HK-2 (cell line): ENCODE data around the gene LRIT2.
A peak's percentile ranks its signal among the peaks of the same experiment; 100 is the strongest.

Experiments
- DNase-seq: peaks from one replicate; pipeline ENCODE4 v3.0.0-alpha.2; 2018; ENCODE audit not compliant: unreplicated experiment

Gene LRIT2

DNA sequence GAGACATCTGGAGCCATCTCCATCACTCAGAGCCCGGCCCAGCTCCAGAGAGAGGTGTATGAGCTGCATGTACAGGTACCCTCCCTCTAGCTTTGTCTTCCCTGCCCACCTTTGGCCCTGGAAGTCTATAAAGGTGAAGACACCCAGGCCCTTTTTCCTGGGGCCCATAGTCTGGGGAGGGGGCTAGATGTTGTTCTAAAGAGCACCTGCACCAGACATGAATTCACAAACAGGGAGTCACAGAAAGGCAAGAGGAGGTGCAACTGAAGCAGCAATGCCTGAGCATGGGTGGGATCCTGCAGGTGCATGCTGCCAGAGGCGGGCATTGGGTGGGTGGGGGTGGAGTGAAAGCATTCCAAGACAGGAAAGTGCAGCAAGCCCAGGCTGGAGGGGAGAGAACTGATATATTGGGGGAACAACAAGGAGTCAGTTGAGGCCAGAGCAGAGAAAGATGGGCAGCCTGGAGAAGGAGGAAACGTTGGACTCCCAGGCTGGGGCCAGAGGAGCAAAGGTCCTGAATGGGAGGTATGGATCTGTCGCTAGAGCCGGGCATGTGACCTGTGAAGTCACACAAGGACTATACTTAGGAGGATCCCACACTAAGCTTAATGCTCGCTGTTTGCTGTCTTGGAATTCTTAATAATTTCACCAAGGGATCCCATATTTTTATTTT lies 19.4 kb downstream of the LRIT2 start:
- no peak for DNase-seq

DNA sequence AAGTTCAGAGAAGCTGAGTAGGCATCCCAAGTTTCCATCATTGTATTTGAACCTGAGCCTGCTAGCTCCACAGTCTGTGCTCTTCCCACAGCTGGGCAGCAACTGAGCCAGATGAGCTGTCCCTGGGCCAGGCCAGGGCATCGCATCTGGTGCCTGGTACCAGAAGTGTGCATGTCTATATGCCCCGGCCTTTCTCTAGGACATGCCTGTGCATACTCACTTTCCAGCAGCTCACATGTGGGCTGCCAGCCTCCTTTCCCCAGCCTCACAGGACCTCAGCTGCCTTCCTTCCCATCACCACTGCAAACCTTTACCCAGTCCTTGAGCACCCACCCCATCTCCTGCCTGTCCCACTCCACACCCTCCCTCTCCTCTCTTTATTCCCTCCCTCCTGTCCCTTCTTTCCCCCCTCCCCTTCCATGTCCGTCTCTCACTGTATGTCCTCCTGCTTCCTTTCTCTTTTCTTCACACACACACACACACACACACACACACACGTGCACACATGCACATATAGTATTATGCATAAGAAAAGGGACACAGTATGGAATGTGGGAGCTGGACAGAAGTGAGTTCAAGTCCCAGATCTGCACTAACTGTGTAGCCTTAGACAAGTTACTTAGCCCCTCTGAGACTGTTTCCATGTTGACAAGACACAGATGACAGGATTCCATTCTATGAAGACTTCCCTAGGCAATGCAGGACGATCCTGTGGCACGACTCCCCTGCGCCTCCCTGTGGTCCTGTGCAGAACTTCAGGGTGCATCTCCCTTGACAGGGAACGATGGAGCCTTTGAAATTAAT lies 20.1 kb downstream of the LRIT2 start:
- DNase-seq, result peak; percentile 68

DNA sequence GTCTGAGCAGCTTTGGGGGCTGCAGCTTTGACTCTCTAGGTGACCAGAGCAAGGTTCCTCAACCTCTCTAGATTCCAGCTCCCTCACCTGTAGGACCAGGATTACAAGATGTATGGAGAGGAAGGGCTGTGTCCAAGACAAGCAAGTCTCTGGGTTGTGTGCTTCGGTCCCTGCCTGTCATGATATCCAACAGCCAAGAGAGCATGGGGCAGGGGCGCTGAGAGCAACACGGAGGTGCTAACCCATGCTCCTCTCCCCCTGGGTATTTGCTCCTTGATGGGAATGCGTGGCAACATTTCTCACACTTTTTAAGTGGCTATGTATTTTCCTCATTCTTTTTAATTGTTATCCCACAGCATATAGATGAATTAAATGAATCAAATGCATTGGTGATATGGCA lies 20.7 kb downstream of the LRIT2 start:
- no peak for DNase-seq

DNA sequence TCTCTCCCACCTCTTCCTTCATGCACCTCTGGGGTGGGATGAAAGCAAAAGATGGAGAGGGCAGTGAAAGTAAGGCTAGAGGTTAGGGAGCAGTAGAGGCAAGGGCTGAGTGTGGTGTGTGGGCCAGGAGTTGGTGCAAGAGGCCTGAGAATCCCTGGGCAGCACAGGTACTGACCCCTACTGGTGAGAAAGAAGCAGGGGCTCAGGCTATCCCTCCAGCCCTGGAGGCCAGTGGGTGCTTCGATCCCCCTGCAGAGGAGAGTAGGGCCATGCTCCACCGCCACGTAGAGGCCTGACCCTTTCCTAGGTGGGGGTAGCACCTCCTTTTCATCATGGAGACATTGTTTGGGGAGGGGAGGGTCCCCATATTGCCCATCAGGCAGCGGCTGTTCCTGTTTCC lies 21.2 kb downstream of the LRIT2 start:
- DNase-seq, result no peak

DNA sequence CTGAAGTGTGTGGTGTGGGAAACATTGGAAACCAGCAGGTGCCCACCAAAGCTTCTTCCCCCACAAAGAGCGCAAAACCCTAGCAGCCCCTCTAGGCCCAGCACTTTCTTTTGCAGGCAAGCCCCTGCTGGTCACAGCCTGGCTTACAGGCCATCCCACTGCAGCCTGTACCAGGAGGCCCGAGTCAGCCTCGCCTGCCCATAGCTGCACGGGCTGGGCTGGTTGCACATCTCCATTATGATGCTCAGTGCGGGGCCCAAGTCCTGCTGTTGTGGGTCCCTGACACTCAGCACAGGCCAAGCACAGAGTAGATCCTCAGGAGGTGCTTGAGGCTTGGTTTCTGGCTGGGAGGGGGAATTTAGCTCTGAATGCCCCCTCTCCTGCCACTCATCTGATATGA lies 23.0 kb downstream of the LRIT2 start:
- DNase-seq, result no peak

DNA sequence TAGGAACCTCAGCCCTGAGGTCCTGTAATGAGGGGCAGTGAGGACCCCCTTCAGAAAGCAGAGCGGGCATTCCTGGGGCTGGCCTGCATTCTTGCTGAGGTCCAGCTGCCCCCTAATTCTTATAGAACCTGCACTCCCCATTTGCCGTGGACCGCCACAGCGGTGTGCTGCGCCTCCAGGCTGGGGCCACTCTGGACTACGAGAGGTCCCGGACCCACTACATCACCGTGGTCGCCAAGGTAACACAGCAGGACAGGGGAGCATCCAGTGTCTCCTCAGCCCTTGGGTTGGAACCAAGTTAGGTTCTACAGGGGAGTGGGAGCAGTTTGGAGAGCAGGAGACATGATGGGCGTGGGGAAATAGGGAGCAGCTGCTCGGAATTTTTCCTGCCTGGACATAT lies 23.7 kb downstream of the LRIT2 start:
- DNase-seq, result no peak

DNA sequence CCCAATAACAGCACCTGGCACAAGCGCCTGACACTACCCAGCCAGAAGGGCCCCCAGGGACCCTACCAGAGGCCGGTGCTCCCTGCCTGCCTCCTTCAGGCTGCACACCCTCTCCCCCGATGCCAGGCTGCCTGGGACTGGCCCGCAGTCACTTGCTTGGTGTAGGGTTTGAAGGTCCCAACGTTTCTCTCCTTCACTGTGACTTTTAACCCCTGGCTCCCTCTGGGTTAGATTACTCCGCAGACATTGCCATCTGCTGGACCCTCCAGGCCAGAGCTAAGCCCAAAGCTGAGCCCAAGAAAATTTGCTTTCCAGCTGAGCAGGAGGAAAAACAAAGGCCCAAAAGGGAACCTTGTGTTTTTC lies 24.1 kb downstream of the LRIT2 start:
- DNase-seq, result no peak

DNA sequence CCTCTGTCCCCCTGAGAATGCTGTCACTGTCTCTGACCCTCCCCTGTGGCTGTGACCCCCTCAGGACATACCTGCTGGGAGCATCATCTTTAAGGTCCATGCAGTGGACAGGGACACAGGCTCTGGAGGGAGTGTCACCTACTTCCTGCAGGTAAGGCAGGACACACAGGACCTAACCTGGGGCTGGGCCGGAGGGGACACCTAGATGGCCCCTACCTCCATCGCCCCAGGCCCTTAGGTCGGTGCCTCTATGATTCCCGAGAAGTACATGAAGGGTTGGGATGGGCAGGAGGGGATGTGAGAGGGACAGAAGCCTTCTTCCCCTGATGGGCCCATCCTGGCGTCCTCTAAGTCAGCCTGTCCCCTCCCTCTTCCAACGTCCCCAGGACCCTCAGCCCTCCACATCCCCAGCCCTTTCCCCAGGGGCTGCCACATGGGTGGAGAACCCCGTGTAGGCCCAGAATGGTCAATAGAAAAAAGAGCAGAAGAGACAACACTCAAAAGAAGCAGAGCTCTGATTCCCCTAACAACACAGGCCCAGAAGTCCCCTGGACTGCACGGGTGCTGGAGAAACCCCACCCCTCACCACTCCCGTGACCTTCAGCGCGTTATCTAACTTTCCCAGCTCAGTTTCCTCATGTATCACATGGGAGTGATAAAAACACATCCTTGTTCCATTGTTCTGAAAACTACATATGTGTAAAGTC lies 24.7 kb downstream of the LRIT2 start:
- no peak for DNase-seq

DNA sequence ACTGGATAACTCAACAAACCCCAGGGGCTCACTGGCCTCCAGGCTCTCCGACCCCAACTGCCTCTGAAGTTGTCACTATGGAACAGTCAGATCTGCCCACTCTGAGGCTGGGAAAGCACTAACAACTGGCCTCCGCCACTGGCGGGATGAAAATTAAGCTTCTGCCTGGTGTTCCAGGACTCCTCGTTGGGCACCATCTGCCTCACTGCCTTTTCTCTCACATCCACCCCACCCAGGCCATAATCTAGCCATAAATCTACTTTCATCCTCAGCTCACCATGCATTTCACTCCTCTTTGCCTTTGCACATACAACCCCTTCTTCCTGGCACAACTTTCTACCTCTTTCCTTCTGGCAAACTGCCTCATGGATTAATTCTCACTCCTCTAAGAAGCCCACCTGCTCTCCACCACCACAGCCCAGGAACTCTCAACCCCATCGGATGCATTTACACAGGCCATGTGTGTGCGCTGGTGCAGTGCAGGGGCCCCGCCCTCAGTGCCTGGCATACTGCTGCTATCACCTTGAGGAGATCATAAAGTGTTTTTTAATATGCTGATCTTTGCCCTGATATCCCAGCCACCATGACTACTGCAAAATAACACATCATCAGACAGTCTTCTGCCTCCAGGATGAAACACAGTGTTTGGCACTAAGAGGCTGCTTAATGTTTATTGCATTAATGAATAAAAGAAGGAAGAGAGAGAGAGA lies 27.0 kb downstream of the LRIT2 start:
- DNase-seq, result no peak

DNA sequence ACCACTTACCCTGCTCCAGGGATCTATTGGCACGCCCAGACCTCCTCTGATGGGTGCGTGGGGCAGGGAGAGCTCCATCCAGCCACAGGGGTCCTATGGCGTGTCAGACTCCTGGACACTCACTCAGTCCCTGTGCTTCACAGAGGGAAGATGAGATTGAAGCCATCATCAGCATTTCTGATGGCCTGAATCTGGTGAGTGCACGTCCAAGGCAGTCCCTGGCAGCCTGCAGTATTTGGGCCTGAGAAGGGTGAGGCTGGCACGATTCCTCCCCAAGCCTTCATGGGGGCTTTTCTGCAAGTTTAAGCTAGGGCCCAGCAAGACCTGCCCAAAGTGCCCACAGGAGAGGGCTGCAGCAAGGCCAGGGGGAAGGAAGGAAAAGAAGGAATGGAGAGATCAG lies 27.7 kb downstream of the LRIT2 start:
- DNase-seq, result no peak

DNA sequence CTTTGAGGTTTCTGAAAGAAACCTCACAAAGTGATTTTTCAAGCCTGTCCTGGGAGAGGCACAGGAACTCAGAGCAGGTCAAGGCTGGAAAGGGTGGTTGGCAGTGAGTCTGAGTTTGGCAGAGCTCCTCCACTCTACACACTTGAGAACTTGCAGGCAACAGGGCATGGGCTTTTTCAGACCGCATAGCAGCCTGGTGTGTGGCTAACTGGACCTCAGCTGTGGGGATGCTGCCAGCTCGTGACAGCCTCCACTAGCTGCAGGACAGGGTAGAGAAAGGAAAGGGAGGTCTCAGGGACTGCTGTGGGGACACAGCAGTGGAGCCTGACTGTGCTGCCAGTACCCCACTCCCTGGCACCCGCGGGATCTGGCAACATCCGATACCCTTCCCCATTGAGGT lies 28.4 kb downstream of the LRIT2 start:
- no peak for DNase-seq

DNA sequence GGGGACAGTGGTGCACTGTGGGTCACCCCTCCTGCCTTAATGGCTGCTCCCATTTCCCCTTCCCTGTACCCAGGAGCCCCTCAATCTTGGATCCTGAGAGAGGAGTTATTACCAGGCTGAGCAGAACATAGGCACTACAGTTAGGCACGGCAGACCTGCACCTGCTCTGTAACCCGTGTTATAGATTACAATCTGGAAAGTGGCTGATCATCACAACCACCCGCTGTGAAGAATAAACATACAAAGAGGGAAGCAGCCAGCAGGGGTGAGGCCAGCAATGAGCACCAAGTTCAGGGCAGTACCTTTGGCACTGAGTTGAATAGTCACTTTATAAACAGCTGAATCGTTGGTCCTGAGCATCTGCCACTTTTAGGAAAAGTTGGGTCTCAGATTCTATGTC lies 29.3 kb downstream of the LRIT2 start:
- DNase-seq, result no peak

DNA sequence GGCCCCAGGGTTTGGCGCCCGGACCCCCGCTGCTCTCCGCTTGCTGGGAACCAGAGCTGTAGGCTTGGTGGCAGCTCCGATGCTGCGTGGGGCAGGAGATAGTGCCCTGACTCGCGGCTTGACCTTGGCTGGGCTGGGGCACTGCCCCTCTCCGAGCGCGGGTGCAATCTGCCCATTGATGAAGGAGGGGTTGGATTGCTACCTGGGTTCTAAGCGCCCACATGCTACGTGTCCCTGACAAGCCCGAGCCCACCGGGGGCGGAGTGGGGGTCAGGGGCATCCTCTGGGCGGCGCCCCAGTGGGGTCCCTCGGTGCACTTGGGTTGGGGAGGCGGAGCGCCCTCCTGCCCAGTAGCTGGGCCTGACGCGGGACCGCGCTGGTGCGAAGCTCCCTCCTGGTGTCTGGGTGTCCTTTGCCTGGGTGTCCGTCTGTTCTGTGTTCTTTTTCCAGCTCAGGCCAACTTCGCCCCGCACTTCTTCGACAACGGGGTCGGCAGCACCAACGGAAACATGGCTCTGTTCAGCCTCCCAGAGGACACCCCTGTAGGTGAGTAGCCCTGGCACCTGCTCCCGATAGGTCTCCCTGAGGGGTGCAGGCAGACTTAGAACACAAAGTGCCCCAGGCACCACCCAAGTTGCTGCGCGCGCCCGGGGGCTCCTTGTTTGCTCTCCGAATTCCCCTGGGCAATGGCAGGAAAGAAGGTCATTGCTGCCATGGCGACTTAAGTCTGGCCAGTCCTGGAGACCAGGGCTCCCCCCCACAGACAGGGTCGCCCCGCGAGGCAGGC lies 30.1 kb downstream of the LRIT2 start:
- no peak for DNase-seq

DNA sequence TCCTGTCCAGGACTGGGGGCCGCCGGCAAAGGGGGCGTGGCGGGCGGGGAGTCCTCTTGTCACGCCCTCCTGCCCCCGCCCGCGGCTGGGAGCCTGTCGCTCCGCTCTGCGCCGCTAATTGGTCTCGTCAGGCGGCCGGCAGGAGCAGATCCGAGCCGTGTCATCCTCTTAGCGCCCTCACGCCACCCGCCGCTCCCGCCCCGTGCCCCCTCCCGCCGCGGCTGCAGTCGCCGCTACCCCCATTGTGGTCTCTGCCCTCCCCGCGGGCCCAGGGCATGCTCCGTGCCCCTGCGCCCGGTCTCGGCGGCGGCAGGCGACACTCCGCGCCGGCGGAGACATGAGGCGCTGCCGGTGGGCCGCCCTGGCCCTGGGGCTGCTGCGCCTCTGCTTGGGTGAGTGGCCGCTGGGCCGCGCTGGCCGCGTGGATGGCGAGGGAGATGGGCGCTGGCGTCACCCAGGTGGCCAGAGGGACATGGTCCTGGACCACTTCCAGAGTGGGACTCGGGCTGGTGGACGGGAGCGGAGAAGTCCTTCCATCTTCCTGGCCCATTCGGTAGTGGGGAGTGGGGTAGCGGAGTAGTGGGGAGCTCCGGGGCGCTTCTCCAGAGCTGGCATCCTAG lies 30.8 kb downstream of the LRIT2 start, which contains the start of gene CDHR1:
CDHR1 (plus strand) TSS at position 114 of the 620 bp plus-strand sequence; CDS start at position 338, 224 bp downstream.
- DNase-seq, result no peak

DNA sequence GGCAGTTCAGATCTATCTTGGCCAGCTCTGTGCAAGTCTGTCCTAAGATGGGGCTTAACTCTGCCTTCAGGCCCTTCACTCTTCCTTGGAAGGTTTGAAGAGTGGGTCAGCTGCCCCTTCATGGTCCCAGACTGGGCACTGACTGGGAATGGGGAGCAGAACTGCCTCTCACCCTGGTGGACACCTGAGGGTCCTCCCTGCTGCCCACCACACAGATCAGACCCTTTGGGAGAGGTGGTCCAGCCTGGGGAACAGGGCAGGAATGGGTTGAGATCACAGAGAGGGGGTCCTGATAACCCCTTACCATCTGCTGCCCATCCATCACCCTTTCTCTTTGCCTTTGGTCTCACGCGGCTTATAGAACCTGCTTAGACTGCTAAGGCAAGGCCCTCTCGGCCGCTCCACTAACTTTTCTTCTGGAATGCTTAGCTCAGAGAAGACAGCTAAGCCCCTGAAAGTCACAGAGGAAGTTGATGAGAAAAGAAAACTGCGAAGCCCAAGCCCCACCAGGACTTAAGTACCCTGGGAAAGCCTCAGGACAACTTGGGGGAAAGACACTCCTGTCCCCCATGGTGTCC lies 31.4 kb downstream of the LRIT2 start:
- no peak for DNase-seq

DNA sequence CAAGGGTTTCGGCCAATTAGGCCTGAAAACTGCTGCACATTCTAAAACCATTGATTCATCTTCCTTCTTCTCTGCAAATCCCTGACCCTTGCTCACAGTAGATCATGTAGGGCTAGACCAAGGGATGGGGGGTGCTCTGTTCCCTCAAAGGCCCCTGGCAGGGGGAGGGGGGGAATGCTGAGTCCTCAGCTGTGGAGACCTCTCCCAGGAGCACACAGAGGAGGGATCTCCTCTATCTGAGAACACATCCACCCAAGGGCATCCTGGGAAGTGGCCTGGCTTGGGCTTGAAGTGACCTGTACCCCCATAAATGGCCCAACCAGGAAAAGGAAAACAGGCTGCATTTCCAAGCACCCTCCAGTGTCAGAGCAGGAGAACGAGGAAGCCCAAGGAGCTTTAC lies 32.0 kb downstream of the LRIT2 start:
- no peak for DNase-seq

DNA sequence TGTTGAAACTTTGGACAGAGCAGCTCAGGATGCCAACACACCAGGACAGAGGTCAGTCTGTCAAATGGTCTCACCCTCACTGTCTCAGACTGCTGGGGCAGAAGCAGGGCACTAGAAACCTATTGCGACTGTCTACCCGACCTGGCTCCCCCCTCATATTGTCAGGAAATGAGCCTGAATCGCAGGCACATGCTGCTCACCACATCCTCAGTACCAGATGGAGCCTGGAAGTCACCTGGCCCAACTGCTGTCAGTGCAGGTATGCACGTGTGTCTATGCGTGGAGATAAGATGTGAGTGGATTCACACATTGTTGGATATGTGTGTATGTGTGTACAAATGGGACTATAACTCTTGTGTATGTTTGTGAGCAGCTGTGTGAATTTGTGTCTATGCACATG lies 34.2 kb downstream of the LRIT2 start:
- DNase-seq, result no peak

DNA sequence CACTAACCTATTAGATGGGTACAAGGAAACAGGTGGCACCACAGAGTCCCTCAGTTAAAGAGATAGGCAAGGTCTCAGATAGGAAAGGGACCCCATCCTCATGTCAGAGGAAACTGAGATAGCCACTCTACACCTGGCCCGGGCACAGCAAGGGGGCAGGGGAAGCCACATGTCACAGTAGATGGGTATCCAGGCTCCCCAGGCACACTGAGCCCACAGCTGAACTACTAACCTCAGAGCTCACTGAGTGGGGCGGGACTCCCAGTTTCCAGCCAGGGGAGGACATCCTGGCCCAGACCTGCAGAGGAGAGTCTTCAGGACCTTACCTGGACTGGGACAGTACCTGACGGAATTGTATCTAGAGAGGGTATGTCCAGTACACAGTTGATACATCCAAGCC lies 34.7 kb downstream of the LRIT2 start:
- DNase-seq, result no peak

DNA sequence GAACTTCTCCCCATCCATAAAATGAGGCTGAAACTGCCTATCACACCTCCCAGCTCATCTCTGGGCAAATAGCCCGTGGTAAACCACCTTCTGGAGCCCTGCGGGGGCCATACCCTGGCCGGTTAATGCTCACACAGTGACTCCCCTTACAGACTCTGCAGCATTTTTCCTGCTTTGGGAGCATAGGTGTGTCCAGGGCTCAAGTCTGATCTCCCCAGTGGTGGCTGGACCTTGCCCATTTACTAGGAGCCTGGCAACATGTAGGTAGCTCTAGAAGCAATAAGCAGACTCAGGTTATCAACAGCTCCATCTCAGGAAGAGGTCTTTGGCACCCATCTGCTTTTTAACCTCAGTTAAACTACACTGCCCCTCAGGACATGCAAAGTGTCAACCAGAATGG lies 36.5 kb downstream of the LRIT2 start:
- DNase-seq, result no peak

DNA sequence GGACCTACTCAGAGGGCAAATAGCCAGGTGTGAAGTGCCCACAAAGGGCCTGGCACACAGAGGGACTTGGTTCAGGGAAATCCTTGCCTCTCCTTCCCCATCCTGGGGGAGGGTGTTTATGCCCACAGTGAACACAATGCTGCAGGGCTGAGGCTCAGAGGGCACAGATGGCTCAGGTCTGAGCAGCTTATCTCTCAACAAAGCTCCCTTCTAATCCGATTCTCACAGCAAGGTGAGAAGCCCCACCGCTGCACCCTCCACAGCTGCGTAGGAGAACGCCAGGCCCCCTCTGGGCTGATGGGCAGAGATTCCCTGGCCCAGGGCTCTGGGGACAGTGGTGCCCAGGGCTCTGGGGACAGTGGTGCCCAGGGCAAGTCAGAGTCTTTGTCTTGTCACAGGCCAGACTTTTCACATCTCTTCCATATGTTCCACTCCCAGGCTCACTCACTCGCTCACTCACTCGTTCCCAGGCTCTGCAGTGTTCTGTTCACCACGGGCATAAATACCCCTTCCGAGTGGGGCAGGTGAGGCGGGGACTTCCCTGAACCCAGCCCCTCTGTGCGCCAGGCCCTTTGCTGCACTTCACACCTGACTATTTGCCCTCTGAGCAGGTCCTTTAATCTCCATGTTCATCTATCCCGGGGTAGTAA lies 39.7 kb downstream of the LRIT2 start:
- DNase-seq, result no peak
